ENCODE data around the gene FRY.

DNA sequence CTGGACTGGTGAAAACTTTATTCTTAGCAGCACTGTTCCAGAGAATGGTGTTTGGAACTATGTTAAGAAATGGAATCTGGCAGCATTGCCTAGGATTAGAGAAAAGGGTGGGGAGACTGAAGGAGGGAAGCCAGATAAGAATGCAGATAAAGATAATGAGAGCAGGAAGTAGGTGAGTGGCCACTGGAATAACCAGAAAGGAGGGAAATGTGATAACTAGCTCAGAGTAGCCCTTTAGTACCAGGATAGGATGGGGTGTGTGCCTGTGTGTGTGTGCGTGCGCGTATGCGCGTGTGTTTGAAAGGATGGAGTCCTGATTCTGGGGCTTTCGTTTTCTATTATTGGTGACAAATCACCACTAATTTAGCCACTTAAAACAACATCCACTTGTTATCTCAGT lies 33.4 kb upstream of the FRY start:
- TF ChIP-seq, protein P1, sequence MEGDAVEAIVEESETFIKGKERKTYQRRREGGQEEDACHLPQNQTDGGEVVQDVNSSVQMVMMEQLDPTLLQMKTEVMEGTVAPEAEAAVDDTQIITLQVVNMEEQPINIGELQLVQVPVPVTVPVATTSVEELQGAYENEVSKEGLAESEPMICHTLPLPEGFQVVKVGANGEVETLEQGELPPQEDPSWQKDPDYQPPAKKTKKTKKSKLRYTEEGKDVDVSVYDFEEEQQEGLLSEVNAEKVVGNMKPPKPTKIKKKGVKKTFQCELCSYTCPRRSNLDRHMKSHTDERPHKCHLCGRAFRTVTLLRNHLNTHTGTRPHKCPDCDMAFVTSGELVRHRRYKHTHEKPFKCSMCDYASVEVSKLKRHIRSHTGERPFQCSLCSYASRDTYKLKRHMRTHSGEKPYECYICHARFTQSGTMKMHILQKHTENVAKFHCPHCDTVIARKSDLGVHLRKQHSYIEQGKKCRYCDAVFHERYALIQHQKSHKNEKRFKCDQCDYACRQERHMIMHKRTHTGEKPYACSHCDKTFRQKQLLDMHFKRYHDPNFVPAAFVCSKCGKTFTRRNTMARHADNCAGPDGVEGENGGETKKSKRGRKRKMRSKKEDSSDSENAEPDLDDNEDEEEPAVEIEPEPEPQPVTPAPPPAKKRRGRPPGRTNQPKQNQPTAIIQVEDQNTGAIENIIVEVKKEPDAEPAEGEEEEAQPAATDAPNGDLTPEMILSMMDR (IDR thresholded peaks at IDR 0.05; ENCODE audit: insufficient read depth, low read length) = no peak
- TF ChIP-seq POLR2AphosphoS5 (IDR thresholded peaks at IDR 0.05; ENCODE audit: low read depth) (no peak), GABPA (IDR thresholded peaks at IDR 0.05; ENCODE audit: low read depth) (no peak)

All from HL-60 (cell line).